ENCODE data around the gene PP2D1.

DNA sequence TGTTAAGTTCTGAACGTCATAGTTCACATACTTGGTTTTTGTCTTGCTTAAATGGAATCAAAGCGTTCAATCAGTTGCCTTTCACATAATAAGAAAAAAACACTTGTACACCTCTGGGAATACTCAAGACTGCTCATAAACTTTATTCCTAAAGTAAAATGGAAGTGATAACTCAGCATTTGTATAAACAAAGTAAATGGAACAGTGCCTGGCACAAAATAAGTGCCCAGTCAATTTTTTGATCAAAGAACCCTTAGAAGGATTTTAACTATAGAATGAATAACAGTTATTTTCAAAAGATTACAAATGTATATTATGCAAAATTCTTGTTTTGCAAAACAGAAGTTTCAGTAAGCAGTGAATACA lies 63.9 kb downstream of the PP2D1 start:
- TF ChIP-seq, protein P1, sequence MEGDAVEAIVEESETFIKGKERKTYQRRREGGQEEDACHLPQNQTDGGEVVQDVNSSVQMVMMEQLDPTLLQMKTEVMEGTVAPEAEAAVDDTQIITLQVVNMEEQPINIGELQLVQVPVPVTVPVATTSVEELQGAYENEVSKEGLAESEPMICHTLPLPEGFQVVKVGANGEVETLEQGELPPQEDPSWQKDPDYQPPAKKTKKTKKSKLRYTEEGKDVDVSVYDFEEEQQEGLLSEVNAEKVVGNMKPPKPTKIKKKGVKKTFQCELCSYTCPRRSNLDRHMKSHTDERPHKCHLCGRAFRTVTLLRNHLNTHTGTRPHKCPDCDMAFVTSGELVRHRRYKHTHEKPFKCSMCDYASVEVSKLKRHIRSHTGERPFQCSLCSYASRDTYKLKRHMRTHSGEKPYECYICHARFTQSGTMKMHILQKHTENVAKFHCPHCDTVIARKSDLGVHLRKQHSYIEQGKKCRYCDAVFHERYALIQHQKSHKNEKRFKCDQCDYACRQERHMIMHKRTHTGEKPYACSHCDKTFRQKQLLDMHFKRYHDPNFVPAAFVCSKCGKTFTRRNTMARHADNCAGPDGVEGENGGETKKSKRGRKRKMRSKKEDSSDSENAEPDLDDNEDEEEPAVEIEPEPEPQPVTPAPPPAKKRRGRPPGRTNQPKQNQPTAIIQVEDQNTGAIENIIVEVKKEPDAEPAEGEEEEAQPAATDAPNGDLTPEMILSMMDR (IDR thresholded peaks at IDR 0.05) = no peak
- TF ChIP-seq POLR2AphosphoS5 (IDR thresholded peaks at IDR 0.05; ENCODE audit: insufficient read depth in 1 of 2, low read depth in 1 of 2) = no peak

Data from vagina (tissue), 2 donors.